ENCODE data around the gene STRIT1.
A peak's percentile ranks its signal among the peaks of the same experiment; 100 is the strongest.

The STRIT1 gene

GRCh38 chr3:155304394-155304793 is 10.9 kb upstream of the STRIT1 start:
- H3K4me3 ChIP-seq (ENCODE audit: low read length, poor library complexity, severe bottlenecking), result no peak overlapping the region
- no peaks in the 10 kb centered on the region for H3K79me2 ChIP-seq (ENCODE audit: insufficient read depth, low read length)
- no peaks in the 10 kb centered on the region for H4K20me1 ChIP-seq (ENCODE audit: insufficient read depth, low read length, poor library complexity, severe bottlenecking)
- H3K9ac ChIP-seq (ENCODE audit: low read depth, low read length, poor library complexity, severe bottlenecking), result no peak overlapping the region
- no peaks in the 10 kb centered on the region for H3K9me3 ChIP-seq (ENCODE audit: insufficient read depth, low read depth, low read length)
- H3K9me2 ChIP-seq (replicated peaks; ENCODE audit: low read depth, low read length), result no peaks in the 10 kb centered on the region
- no peaks in the 10 kb centered on the region for H3F3A ChIP-seq (ENCODE audit: low read depth)
- H2AFZ ChIP-seq (ENCODE audit: low read length), result 0 out of 2 replicates have a peak overlapping the region, but pooled peaks have one; percentile 48
- no peaks in the 10 kb centered on the region for H3K27me3 ChIP-seq (ENCODE audit: insufficient read depth, low read length, poor library complexity, severe bottlenecking)
- H3K4me2 ChIP-seq (ENCODE audit: low read depth, low read length, poor library complexity, severe bottlenecking), result no peak overlapping the region
- H3K4me1 ChIP-seq (ENCODE audit: insufficient read depth, low read length, poor library complexity, severe bottlenecking), result no peaks in the 10 kb centered on the region
- no peaks in the 10 kb centered on the region for H3K36me3 ChIP-seq (ENCODE audit: insufficient read depth, low read length)
- TF ChIP-seq, protein P1, sequence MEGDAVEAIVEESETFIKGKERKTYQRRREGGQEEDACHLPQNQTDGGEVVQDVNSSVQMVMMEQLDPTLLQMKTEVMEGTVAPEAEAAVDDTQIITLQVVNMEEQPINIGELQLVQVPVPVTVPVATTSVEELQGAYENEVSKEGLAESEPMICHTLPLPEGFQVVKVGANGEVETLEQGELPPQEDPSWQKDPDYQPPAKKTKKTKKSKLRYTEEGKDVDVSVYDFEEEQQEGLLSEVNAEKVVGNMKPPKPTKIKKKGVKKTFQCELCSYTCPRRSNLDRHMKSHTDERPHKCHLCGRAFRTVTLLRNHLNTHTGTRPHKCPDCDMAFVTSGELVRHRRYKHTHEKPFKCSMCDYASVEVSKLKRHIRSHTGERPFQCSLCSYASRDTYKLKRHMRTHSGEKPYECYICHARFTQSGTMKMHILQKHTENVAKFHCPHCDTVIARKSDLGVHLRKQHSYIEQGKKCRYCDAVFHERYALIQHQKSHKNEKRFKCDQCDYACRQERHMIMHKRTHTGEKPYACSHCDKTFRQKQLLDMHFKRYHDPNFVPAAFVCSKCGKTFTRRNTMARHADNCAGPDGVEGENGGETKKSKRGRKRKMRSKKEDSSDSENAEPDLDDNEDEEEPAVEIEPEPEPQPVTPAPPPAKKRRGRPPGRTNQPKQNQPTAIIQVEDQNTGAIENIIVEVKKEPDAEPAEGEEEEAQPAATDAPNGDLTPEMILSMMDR (conservative IDR thresholded peaks at IDR 0.05; ENCODE audit: low read length), result no peak
- TF ChIP-seq EZH2phosphoT487 (IDR thresholded peaks at IDR 0.05; ENCODE audit: borderline replicate concordance), result no peak

- no peaks in the 10 kb centered on the region for H4K20me1 ChIP-seq (ENCODE audit: insufficient read depth, low read length, poor library complexity, severe bottlenecking)
- no peaks in the 10 kb centered on the region for H3K4me1 ChIP-seq (ENCODE audit: insufficient read depth, low read length, poor library complexity, severe bottlenecking)
- no peaks in the 10 kb centered on the region for H3F3A ChIP-seq (ENCODE audit: low read depth)
- no peak overlapping the region for H2AFZ ChIP-seq (ENCODE audit: low read length)
- no peak overlapping the region for H3K4me3 ChIP-seq (ENCODE audit: low read length, poor library complexity, severe bottlenecking)
- no peaks in the 10 kb centered on the region for H3K79me2 ChIP-seq (ENCODE audit: insufficient read depth, low read length)
- no peaks in the 10 kb centered on the region for H3K27me3 ChIP-seq (ENCODE audit: insufficient read depth, low read length, poor library complexity, severe bottlenecking)
- H3K9ac ChIP-seq (ENCODE audit: low read depth, low read length, poor library complexity, severe bottlenecking), result no peak overlapping the region
- TF ChIP-seq EZH2phosphoT487 (IDR thresholded peaks at IDR 0.05; ENCODE audit: borderline replicate concordance), result no peak
- TF ChIP-seq, protein P1 (conservative IDR thresholded peaks at IDR 0.05; ENCODE audit: low read length), result no peak
- H3K4me2 ChIP-seq (ENCODE audit: low read depth, low read length, poor library complexity, severe bottlenecking), result no peak overlapping the region
- H3K36me3 ChIP-seq (ENCODE audit: insufficient read depth, low read length), result no peaks in the 10 kb centered on the region
- H3K9me3 ChIP-seq (ENCODE audit: insufficient read depth, low read depth, low read length), result no peaks in the 10 kb centered on the region
- H3K9me2 ChIP-seq (replicated peaks; ENCODE audit: low read depth, low read length), result no peaks in the 10 kb centered on the region
Observed at GRCh38 chr3:155303540-155304097, 10.1 kb upstream of the STRIT1 start.

DNA sequence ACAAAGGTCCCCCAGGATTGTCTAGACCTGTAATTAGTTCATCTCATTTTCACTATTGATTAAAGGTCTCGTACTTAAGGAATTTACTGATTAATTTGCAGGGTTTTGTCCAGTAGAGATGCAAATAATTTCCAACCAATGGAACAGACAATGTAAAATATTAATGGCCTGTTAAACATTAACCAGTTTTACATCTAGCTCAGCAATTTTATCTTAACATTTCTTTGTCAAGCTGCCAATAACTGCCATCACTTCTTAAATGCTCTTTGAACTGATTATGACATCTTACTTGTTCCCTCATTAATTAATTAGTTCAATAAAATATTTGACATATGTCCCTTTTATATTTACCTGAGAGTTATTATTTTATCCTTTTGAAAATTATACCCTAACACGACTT is 9.4 kb upstream of the STRIT1 start:
- H3K4me2 ChIP-seq (ENCODE audit: low read depth, low read length, poor library complexity, severe bottlenecking), result no peak overlapping the region
- no peak for TF ChIP-seq EZH2phosphoT487 (IDR thresholded peaks at IDR 0.05; ENCODE audit: borderline replicate concordance)
- TF ChIP-seq, protein P1 (conservative IDR thresholded peaks at IDR 0.05; ENCODE audit: low read length), result no peak
- H3K4me3 ChIP-seq (ENCODE audit: low read length, poor library complexity, severe bottlenecking), result no peak overlapping the region
- no peaks in the 10 kb centered on the region; the same call in 1 of the 2 replicates for H3K9me3 ChIP-seq (ENCODE audit: insufficient read depth, low read depth, low read length)
- H3K4me1 ChIP-seq (ENCODE audit: insufficient read depth, low read length, poor library complexity, severe bottlenecking), result no peaks in the 10 kb centered on the region
- no peaks in the 10 kb centered on the region for H3K79me2 ChIP-seq (ENCODE audit: insufficient read depth, low read length)
- no peaks in the 10 kb centered on the region for H3K36me3 ChIP-seq (ENCODE audit: insufficient read depth, low read length)
- H4K20me1 ChIP-seq (ENCODE audit: insufficient read depth, low read length, poor library complexity, severe bottlenecking), result no peaks in the 10 kb centered on the region
- H3K27me3 ChIP-seq (ENCODE audit: insufficient read depth, low read length, poor library complexity, severe bottlenecking), result no peaks in the 10 kb centered on the region
- no peak overlapping the region for H3K9ac ChIP-seq (ENCODE audit: low read depth, low read length, poor library complexity, severe bottlenecking)
- H3F3A ChIP-seq (ENCODE audit: low read depth), result no peaks in the 10 kb centered on the region
- no peaks in the 10 kb centered on the region for H3K9me2 ChIP-seq (replicated peaks; ENCODE audit: low read depth, low read length)
- H2AFZ ChIP-seq (ENCODE audit: low read length), result no peak overlapping the region

Measured in Loucy (cell line).